ENCODE results near the gene DLGAP1. TPM values are rescaled to one million over a fixed set of nuclear protein-coding genes. Genes with fewer than 3 reads are reported as not detected.

Gene DLGAP1
- total and polyA plus RNA-seq, 2 of the 4 experiments (the other 2 are of a cell fraction): under 0.01 to 0.09 TPM

DNA sequence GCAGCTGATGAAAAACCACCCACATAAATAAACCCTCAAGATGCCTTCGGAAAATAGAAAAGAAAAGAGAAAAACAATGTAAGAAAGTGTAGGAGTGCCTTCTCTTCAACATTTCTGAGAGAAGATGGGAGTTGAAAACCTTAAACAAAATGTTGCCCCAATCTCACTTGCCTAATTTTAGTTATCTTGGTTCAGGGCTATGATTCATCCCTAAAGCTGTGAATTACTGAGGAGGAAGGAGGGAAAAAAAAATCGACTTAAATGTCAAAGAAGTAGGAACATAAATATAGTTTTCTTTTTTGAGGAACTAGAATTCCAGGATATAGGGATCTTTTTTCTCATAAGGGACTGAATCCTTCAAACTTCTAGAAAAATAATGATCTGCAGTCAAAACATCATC is 644.8 kb downstream of the DLGAP1 start:
- H2BK20ac ChIP-seq (ENCODE audit: low read depth, low read length): no peak overlapping the region
- no peak overlapping the region for H2BK5ac ChIP-seq (ENCODE audit: low read depth, low read length, poor library complexity, severe bottlenecking)
- WGBS, 2 experiments (ENCODE audit: extremely low coverage in 2 of 2, insufficient read length in 1 of 2): no CpG with 5 or more reads among the region's 2 CpGs
- no peak overlapping the region for H2BK120ac ChIP-seq (ENCODE audit: low read depth, low read length)
- no peak overlapping the region for H3K9ac ChIP-seq (ENCODE audit: low read depth, low read length)
- intact Hi-C loops (cut with micrococcal nuclease): no loop called here
- H3K14ac ChIP-seq (replicated peaks; ENCODE audit: low read depth, low read length): no peak overlapping the region
- H3K79me1 ChIP-seq (ENCODE audit: low read depth in 1 of 2, low read length in 2 of 2): no peaks in the 10 kb centered on the region
- H3K23ac ChIP-seq (ENCODE audit: low read depth, low read length): no peak overlapping the region
- no peaks in the 10 kb centered on the region for H4K20me1 ChIP-seq (ENCODE audit: insufficient read depth, low read length)
- TF ChIP-seq NFE2L2 (IDR thresholded peaks at IDR 0.05; ENCODE audit: low read depth, low read length) (no peak), FOS (IDR thresholded peaks at IDR 0.05; ENCODE audit: low read depth, low read length) (no peak), CEBPB (IDR thresholded peaks at IDR 0.05; ENCODE audit: low read depth, low read length) (no peak), MXI1 (IDR thresholded peaks at IDR 0.05; ENCODE audit: borderline replicate concordance, low read depth, low read length) (no peak), CHD1 (IDR thresholded peaks at IDR 0.05; ENCODE audit: low read depth, low read length) (no peak), POLR2A (IDR thresholded peaks at IDR 0.05; ENCODE audit: low read depth, low read length) (no peak), USF2 (IDR thresholded peaks at IDR 0.05; ENCODE audit: low read depth, low read length) (no peak), RCOR1 (IDR thresholded peaks at IDR 0.05; ENCODE audit: insufficient replicate concordance, low read length) (no peak), BHLHE40 (IDR thresholded peaks at IDR 0.05; ENCODE audit: low read depth, low read length) (no peak), MAZ (IDR thresholded peaks at IDR 0.05; ENCODE audit: borderline replicate concordance, low read depth, low read length) (no peak), RAD21 (IDR thresholded peaks at IDR 0.05; ENCODE audit: low read length) (no peak), SMC3 (IDR thresholded peaks at IDR 0.05; ENCODE audit: low read depth, low read length) (no peak), MAFK (IDR thresholded peaks at IDR 0.05; ENCODE audit: low read depth, low read length) (no peak)
- TF ChIP-seq, protein P1, sequence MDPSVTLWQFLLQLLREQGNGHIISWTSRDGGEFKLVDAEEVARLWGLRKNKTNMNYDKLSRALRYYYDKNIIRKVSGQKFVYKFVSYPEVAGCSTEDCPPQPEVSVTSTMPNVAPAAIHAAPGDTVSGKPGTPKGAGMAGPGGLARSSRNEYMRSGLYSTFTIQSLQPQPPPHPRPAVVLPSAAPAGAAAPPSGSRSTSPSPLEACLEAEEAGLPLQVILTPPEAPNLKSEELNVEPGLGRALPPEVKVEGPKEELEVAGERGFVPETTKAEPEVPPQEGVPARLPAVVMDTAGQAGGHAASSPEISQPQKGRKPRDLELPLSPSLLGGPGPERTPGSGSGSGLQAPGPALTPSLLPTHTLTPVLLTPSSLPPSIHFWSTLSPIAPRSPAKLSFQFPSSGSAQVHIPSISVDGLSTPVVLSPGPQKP (IDR thresholded peaks at IDR 0.05; ENCODE audit: borderline replicate concordance, low read depth, low read length): no peak
- peaks cover 4% of the 10 kb centered on the region for H3K4me1 ChIP-seq (ENCODE audit: control insufficient read depth, insufficient read depth, low read length)
- dilution Hi-C loops (cut with HindIII; ENCODE audit: low sequenced_read_pairs, unreplicated experiment): no loop called here
- no TSS peak for BruUV-seq (replicated peaks)
- no peaks in the 10 kb centered on the region; the same call in 1 of the 2 replicates for H3K36me3 ChIP-seq (ENCODE audit: control insufficient read depth, insufficient read depth, low read length)
- H4K8ac ChIP-seq (ENCODE audit: low read depth in 2 of 2, low read length in 2 of 2): no peak overlapping the region
- peak overlapping the region; percentile 28; the same call in 1 of the 2 replicates for H4K5ac ChIP-seq (ENCODE audit: low read depth, low read length)
- H3K4ac ChIP-seq (ENCODE audit: low read depth, low read length): no peak overlapping the region
- no peak overlapping the region for H4K91ac ChIP-seq (ENCODE audit: insufficient read depth, low read depth, low read length)
- H2AK9ac ChIP-seq (replicated peaks; ENCODE audit: low read depth, low read length, poor library complexity): no peak overlapping the region
- ATAC-seq (ENCODE audit: low read depth) (no peak), DNase-seq (no peak)
- ChIA-PET POLR2A (ENCODE audit: unreplicated experiment) (no interaction called here), CTCF (no interaction called here)
- no peak overlapping the region; the same call in 1 of the 2 replicates for H3K4me2 ChIP-seq (ENCODE audit: low read depth, low read length)
- no peak overlapping the region for H2AK5ac ChIP-seq (ENCODE audit: low read depth, low read length)
- no peak overlapping the region for H3K4me3 ChIP-seq (ENCODE audit: insufficient read depth, low read depth, low read length)
- no peak overlapping the region for H3K56ac ChIP-seq (ENCODE audit: extremely low read depth, insufficient read depth, low read length)
- peak overlapping the region; percentile 34; the same call in 1 of the 2 replicates for H3K18ac ChIP-seq (ENCODE audit: low read depth, low read length)
- H2AFZ ChIP-seq (replicated peaks; ENCODE audit: low read length, poor library complexity): no peak overlapping the region
- no peak overlapping the region for H2BK15ac ChIP-seq (ENCODE audit: low read depth, low read length)
- no peaks in the 10 kb centered on the region; the same call in 1 of the 2 replicates for H3K27me3 ChIP-seq (ENCODE audit: control insufficient read depth, insufficient read depth, low read length)
- no peaks in the 10 kb centered on the region for H3K9me3 ChIP-seq (ENCODE audit: control insufficient read depth, insufficient read depth, low read length)
- H3K9me1 ChIP-seq (ENCODE audit: insufficient read depth, low read length): no peaks in the 10 kb centered on the region
- H3K27ac ChIP-seq (ENCODE audit: insufficient read depth, low read length): no peak overlapping the region
- in situ Hi-C loops (cut with MboI; ENCODE audit: low sequenced_read_pairs): no loop called here
